HEK293 (cell line): ENCODE measurements around the gene MUCL3.
A peak's percentile ranks its signal among the peaks of the same experiment; 100 is the strongest.

Source experiments
- CTCF ChIA-PET: fragments of 350-600 bp; formaldehyde crosslinking; extraction: SDS; loops from one replicate; lab custom pipeline; 2021; ENCODE audit warnings: antibody characterized with exemption; lab: Yijun Ruan, JAX
- POLR2A ChIA-PET: fragments of 300-600 bp; formaldehyde crosslinking; extraction: SDS; loops from one replicate; lab custom pipeline; 2020; ENCODE audit warnings: antibody characterized with exemption, inconsistent platforms; lab: Yijun Ruan, JAX
- H3K27ac ChIP-seq: fragments of 200-500 bp; sonication (Bioruptor generic); 2 replicates; pipeline ENCODE4 v1.5.1; 2014; ENCODE audit warnings: low read depth, low read length, control low read depth, inconsistent platforms; ENCODE audit errors: extremely low read depth
- H3K36me3 ChIP-seq, 2 experiments: fragments of 200-500 bp in 1 of 2; sonication (Bioruptor generic) in 1 of 2; 1 replicate in 1 of 2; 2 replicates in 1 of 2; pipeline ENCODE4 v1.5.1; 2014 to 2017; ENCODE audit warnings: inconsistent platforms in 2 of 2, low read length in 2 of 2; ENCODE audit not compliant: control insufficient read depth in 2 of 2, insufficient read depth in 1 of 2
- H3K4me1 ChIP-seq: fragments of 200-500 bp; sonication (Bioruptor generic); 2 replicates; pipeline ENCODE4 v1.5.1; 2014; ENCODE audit warnings: mild to moderate bottlenecking, low read length, inconsistent platforms; ENCODE audit not compliant: control insufficient read depth, insufficient read depth
- H3K4me3 ChIP-seq: 2 replicates; pipeline ENCODE4 v1.5.1; 2011; ENCODE audit warnings: low read depth, mild to moderate bottlenecking, control low read depth, low read length, moderate library complexity
- H3K9me3 ChIP-seq: fragments of 200-500 bp; sonication (Bioruptor generic); 2 replicates; pipeline ENCODE4 v1.5.1; 2014; ENCODE audit warnings: low read depth, low read length, inconsistent platforms; ENCODE audit not compliant: control insufficient read depth, insufficient read depth
- ATF2 ChIP-seq: fragments of 450-650 bp; formaldehyde crosslinking; IDR thresholded peaks from 2 replicates; pipeline ENCODE4 v1.5.1; 2016; ENCODE audit warnings: missing biosample characterization, missing genetic modification characterization, low read depth
- BCL11B ChIP-seq: fragments of 450-650 bp; formaldehyde crosslinking; IDR thresholded peaks from 2 replicates; pipeline ENCODE4 v1.5.1; 2016; ENCODE audit warnings: low read depth, missing biosample characterization, missing genetic modification characterization
- GFI1B ChIP-seq: fragments of 450-650 bp; formaldehyde crosslinking; IDR thresholded peaks from 2 replicates; pipeline ENCODE4 v1.5.1; 2016; ENCODE audit warnings: missing biosample characterization, missing genetic modification characterization
- GLIS2 ChIP-seq: fragments of 450-650 bp; formaldehyde crosslinking; IDR thresholded peaks from 2 replicates; pipeline ENCODE4 v1.5.1; 2016; ENCODE audit warnings: missing biosample characterization, missing genetic modification characterization
- MEIS1 ChIP-seq: sonication (generic); formaldehyde crosslinking; IDR thresholded peaks from 2 replicates; pipeline ENCODE4 v1.8.1; 2022; ENCODE audit warnings: missing genetic modification reagents, mild to moderate bottlenecking, borderline replicate concordance
- PRDM1 ChIP-seq: fragments of 450-650 bp; formaldehyde crosslinking; IDR thresholded peaks from 2 replicates; pipeline ENCODE4; 2016; ENCODE audit warnings: missing biosample characterization, missing genetic modification characterization
- SCRT1 ChIP-seq: fragments of 450-650 bp; formaldehyde crosslinking; IDR thresholded peaks from 2 replicates; pipeline ENCODE4 v1.5.1; 2016; ENCODE audit warnings: missing biosample characterization, missing genetic modification characterization, borderline replicate concordance
- WT1 ChIP-seq: fragments of 450-650 bp; formaldehyde crosslinking; IDR thresholded peaks from 2 replicates; pipeline ENCODE4 v1.5.1; 2016; ENCODE audit warnings: missing biosample characterization, missing genetic modification characterization
- YY2 ChIP-seq: fragments of 450-650 bp; formaldehyde crosslinking; IDR thresholded peaks from 2 replicates; pipeline ENCODE4 v1.5.1; 2016; ENCODE audit warnings: missing biosample characterization, missing genetic modification characterization
- ZBTB7A ChIP-seq: fragments of 450-650 bp; formaldehyde crosslinking; IDR thresholded peaks from 2 replicates; pipeline ENCODE4 v1.5.1; 2016; ENCODE audit warnings: low read depth, missing biosample characterization, missing genetic modification characterization
- ZBTB8A ChIP-seq: fragments of 450-650 bp; formaldehyde crosslinking; IDR thresholded peaks from 2 replicates; pipeline ENCODE4 v1.5.1; 2016; ENCODE audit warnings: missing biosample characterization, missing genetic modification characterization
- ZIC2 ChIP-seq: fragments of 450-650 bp; formaldehyde crosslinking; IDR thresholded peaks from 2 replicates; pipeline ENCODE4 v1.5.1; 2016; ENCODE audit warnings: missing biosample characterization, missing genetic modification characterization
- ZNF121 ChIP-seq: fragments of 450-650 bp; formaldehyde crosslinking; IDR thresholded peaks from 2 replicates; pipeline ENCODE4 v1.5.1; 2016; ENCODE audit warnings: missing biosample characterization, missing genetic modification characterization
- ZNF132 ChIP-seq: fragments of 450-650 bp; formaldehyde crosslinking; IDR thresholded peaks from 2 replicates; pipeline ENCODE4 v1.5.1; 2017; ENCODE audit warnings: missing biosample characterization, missing genetic modification characterization, borderline replicate concordance
- ZNF140 ChIP-seq: fragments of 450-650 bp; formaldehyde crosslinking; IDR thresholded peaks from 2 replicates; pipeline ENCODE4 v1.5.1; 2016; ENCODE audit warnings: missing biosample characterization, missing genetic modification characterization
- ZNF221 ChIP-seq: fragments of 450-650 bp; formaldehyde crosslinking; IDR thresholded peaks from 2 replicates; pipeline ENCODE4 v1.5.1; 2017; ENCODE audit warnings: missing biosample characterization, missing genetic modification characterization, borderline replicate concordance
- ZNF248 ChIP-seq: fragments of 450-650 bp; formaldehyde crosslinking; IDR thresholded peaks from 2 replicates; pipeline ENCODE4 v1.5.1; 2017; ENCODE audit warnings: missing biosample characterization, missing genetic modification characterization
- ZNF26 ChIP-seq: fragments of 450-650 bp; formaldehyde crosslinking; IDR thresholded peaks from 2 replicates; pipeline ENCODE4 v1.5.1; 2016; ENCODE audit warnings: missing biosample characterization, missing genetic modification characterization
- ZNF366 ChIP-seq: fragments of 450-650 bp; formaldehyde crosslinking; conservative IDR thresholded peaks from 2 replicates; pipeline ENCODE4 v1.5.1; 2016; ENCODE audit warnings: missing biosample characterization, missing genetic modification characterization
- ZNF501 ChIP-seq: fragments of 450-650 bp; formaldehyde crosslinking; IDR thresholded peaks from 2 replicates; pipeline ENCODE4 v1.5.1; 2016; ENCODE audit warnings: missing biosample characterization, missing genetic modification characterization
- ZNF521 ChIP-seq: fragments of 450-650 bp; formaldehyde crosslinking; IDR thresholded peaks from 2 replicates; pipeline ENCODE4 v1.5.1; 2017; ENCODE audit warnings: missing biosample characterization, mild to moderate bottlenecking, missing genetic modification characterization
- ZNF624 ChIP-seq: fragments of 450-650 bp; formaldehyde crosslinking; IDR thresholded peaks from 2 replicates; pipeline ENCODE4 v1.5.1; 2017; ENCODE audit warnings: missing biosample characterization, missing genetic modification characterization
- ZNF626 ChIP-seq: fragments of 450-650 bp; sonication (Bioruptor Pico); formaldehyde crosslinking; IDR thresholded peaks from 2 replicates; pipeline ENCODE4 v1.5.1; 2018; ENCODE audit warnings: missing biosample characterization, missing genetic modification characterization, inconsistent platforms
- ZNF707 ChIP-seq: fragments of 450-650 bp; formaldehyde crosslinking; IDR thresholded peaks from 2 replicates; pipeline ENCODE4 v1.5.1; 2016; ENCODE audit warnings: missing biosample characterization, missing genetic modification characterization
- ZNF791 ChIP-seq: fragments of 450-650 bp; formaldehyde crosslinking; IDR thresholded peaks from 2 replicates; pipeline ENCODE4 v1.5.1; 2016; ENCODE audit warnings: missing biosample characterization, missing genetic modification characterization
- TF ChIP-seq, protein P1 (sequence below): fragments of 450-650 bp; formaldehyde crosslinking; IDR thresholded peaks from 2 replicates; pipeline ENCODE4 v1.5.1; 2016; ENCODE audit warnings: missing biosample characterization, missing genetic modification characterization
- TF ChIP-seq, protein P2 (sequence below): IDR thresholded peaks from 2 replicates; pipeline ENCODE4 v1.6.1; 2011; ENCODE audit warnings: mild to moderate bottlenecking, low read depth, low read length, borderline replicate concordance

The MUCL3 gene

GRCh38 chr6:30944051-30944450 lies 3.3 kb downstream of the MUCL3 start:
- H3K9me3 ChIP-seq: no peaks in the 10 kb centered on the region
- CTCF ChIA-PET: interaction anchor here (1.1 kb wide), 2 partner anchors 9 to 186 kb away, joined by 3 to 4 read pairs; no protein-coding TSS in a partner anchor
- TF ChIP-seq PRDM1 (tag by site-specific recombination) (peak; percentile 95), ZNF366 (tag by site-specific recombination) (peak; percentile 66; the same call in 1 of the 2 replicates), ZNF140 (tag by site-specific recombination) (no peak), ATF2 (tag by site-specific recombination) (no peak), ZNF624 (tag by site-specific recombination) (no peak), MEIS1 (CRISPR knock-in tag) (no peak), ZNF626 (tag by site-specific recombination) (no peak), BCL11B (tag by site-specific recombination) (no peak), ZNF521 (no peak), YY2 (tag by site-specific recombination) (no peak)
- TF ChIP-seq, protein P1, sequence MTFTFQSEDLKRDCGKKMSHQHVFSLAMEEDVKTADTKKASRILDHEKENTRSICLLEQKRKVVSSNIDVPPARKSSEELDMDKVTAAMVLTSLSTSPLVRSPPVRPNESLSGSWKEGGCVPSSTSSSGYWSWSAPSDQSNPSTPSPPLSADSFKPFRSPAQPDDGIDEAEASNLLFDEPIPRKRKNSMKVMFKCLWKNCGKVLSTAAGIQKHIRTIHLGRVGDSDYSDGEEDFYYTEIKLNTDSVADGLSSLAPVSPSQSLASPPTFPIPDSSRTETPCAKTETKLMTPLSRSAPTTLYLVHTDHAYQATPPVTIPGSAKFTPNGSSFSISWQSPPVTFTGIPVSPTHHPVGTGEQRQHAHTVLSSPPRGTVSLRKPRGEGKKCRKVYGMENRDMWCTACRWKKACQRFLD (tag by site-specific recombination): no peak
- TF ChIP-seq, all 188 proteins: peak for 2
- POLR2A ChIA-PET: no interaction called here
- Histone ChIP-seq H3K4me1 (no peaks in the 10 kb centered on the region; the same call in 1 of the 2 replicates), H3K36me3 (no peaks in the 10 kb centered on the region), H3K27ac (no peak overlapping the region), H3K4me3 (no peak overlapping the region)

GRCh38 chr6:30945281-30945680 lies 4.5 kb downstream of the MUCL3 start:
- Histone ChIP-seq H3K4me1 (no peaks in the 10 kb centered on the region; the same call in 1 of the 2 replicates), H3K36me3 (no peaks in the 10 kb centered on the region), H3K9me3 (no peaks in the 10 kb centered on the region), H3K4me3 (no peak overlapping the region), H3K27ac (no peak overlapping the region)
- TF ChIP-seq ZNF707 (tag by site-specific recombination) (no peak), GFI1B (tag by site-specific recombination) (no peak), SCRT1 (tag by site-specific recombination) (no peak), ZNF121 (0 out of 2 replicates have a peak, but pooled peaks have one; percentile 51)
- POLR2A ChIA-PET: no interaction called here
- CTCF ChIA-PET: interaction anchor here (0.7 to 0.9 kb wide), 3 partner anchors 28 to 124 kb away, joined by 3 to 4 read pairs (median 3); no protein-coding TSS in a partner anchor

GRCh38 chr6:30947231-30947630 lies 6.5 kb downstream of the MUCL3 start:
- Histone ChIP-seq H3K27ac (no peak overlapping the region), H3K9me3 (no peaks in the 10 kb centered on the region), H3K4me1 (no peaks in the 10 kb centered on the region; the same call in 1 of the 2 replicates), H3K36me3 (no peaks in the 10 kb centered on the region), H3K4me3 (no peak overlapping the region)
- ChIA-PET CTCF (interaction anchor here (1.0 to 1.5 kb wide), 2 partner anchors 35 to 141 kb away, joined by 4 to 5 read pairs; no protein-coding TSS in a partner anchor), POLR2A (no interaction called here)
- TF ChIP-seq ZBTB8A (tag by site-specific recombination): no peak
- TF ChIP-seq ZNF248 (tag by site-specific recombination): no peak
- TF ChIP-seq ZBTB7A: no peak
- TF ChIP-seq ZNF221 (tag by site-specific recombination): no peak
- no peak for TF ChIP-seq WT1 (tag by site-specific recombination)
- no peak for TF ChIP-seq ZNF26
- no peak for TF ChIP-seq ZNF707 (tag by site-specific recombination)
- TF ChIP-seq ZNF501 (tag by site-specific recombination): no peak
- TF ChIP-seq GLIS2 (tag by site-specific recombination): no peak
- no peak for TF ChIP-seq ZNF791 (tag by site-specific recombination)
- no peak for TF ChIP-seq ZIC2
- TF ChIP-seq, protein P2, sequence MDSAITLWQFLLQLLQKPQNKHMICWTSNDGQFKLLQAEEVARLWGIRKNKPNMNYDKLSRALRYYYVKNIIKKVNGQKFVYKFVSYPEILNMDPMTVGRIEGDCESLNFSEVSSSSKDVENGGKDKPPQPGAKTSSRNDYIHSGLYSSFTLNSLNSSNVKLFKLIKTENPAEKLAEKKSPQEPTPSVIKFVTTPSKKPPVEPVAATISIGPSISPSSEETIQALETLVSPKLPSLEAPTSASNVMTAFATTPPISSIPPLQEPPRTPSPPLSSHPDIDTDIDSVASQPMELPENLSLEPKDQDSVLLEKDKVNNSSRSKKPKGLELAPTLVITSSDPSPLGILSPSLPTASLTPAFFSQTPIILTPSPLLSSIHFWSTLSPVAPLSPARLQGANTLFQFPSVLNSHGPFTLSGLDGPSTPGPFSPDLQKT: no peak
- no peak for TF ChIP-seq ZNF132 (tag by site-specific recombination)
